GM10248 (cell line): ENCODE measurements around the gene S100A8.

Source experiments
- CTCF ChIA-PET: fragments of 300-600 bp; sonication (Branson Sonifier 250); formaldehyde crosslinking; extraction: SDS; loops from one replicate; lab custom pipeline; 2021; ENCODE audit warnings: antibody characterized with exemption; lab: Yijun Ruan, JAX
- POLR2A ChIA-PET: fragments of 350-650 bp; sonication (Branson Sonifier 250); formaldehyde crosslinking; extraction: SDS; loops from one replicate; lab custom pipeline; 2020; ENCODE audit warnings: antibody characterized with exemption; lab: Yijun Ruan, JAX
- DNase-seq: peaks from one replicate; pipeline ENCODE4 v3.0.0; 2012; ENCODE audit errors: extremely low spot score
- CTCF ChIP-seq: IDR thresholded peaks from 2 replicates; pipeline ENCODE4 v1.5.1; 2012; ENCODE audit warnings: mild to moderate bottlenecking, low read depth; ENCODE audit errors: extremely low read depth, missing control alignments, control extremely low read depth

The S100A8 gene

GRCh38 chr1:153431928-153432327 lies 41.1 kb upstream of the S100A8 start:
- TF ChIP-seq CTCF, result no peak
- DNase-seq, result no peak
- POLR2A ChIA-PET, result no interaction called here
- CTCF ChIA-PET, result no interaction called here

- ChIA-PET POLR2A (no interaction called here), CTCF (no interaction called here)
- no peak for TF ChIP-seq CTCF
- DNase-seq, result no peak
Measured at GRCh38 chr1:153431427-153431826, 40.6 kb upstream of the S100A8 start.

- CTCF ChIA-PET, result no interaction called here
- POLR2A ChIA-PET, result no interaction called here
- no peak for DNase-seq
- TF ChIP-seq CTCF, result no peak
Measured at GRCh38 chr1:153431002-153431401, 40.1 kb upstream of the S100A8 start.

GRCh38 chr1:153430561-153430960 lies 39.7 kb upstream of the S100A8 start:
- TF ChIP-seq CTCF, result no peak
- ChIA-PET POLR2A (no interaction called here), CTCF (interaction anchor here (1.2 kb wide), 1 partner anchor 17 kb away, joined by 3 read pairs; no protein-coding TSS in a partner anchor)
- DNase-seq, result no peak

- no peak for TF ChIP-seq CTCF
- POLR2A ChIA-PET, result no interaction called here
- DNase-seq, result no peak
- CTCF ChIA-PET, result interaction anchor here (1.2 kb wide), 1 partner anchor 17 kb away, joined by 3 read pairs; no protein-coding TSS in a partner anchor
Measured at GRCh38 chr1:153430166-153430553, 39.3 kb upstream of the S100A8 start.

GRCh38 chr1:153429266-153430165 lies 38.6 kb upstream of the S100A8 start:
- TF ChIP-seq CTCF, result no peak
- DNase-seq, result no peak
- ChIA-PET POLR2A (no interaction called here), CTCF (interaction anchor here (1.2 kb wide), 1 partner anchor 18 kb away, joined by 3 read pairs; no protein-coding TSS in a partner anchor)
